Myocyte (in vitro differentiated cells): ENCODE results near the gene JPH2. TPM values are rescaled to one million over a fixed set of nuclear protein-coding genes. Genes with fewer than 3 reads are reported as not detected.

Experiments
- DNase-seq: peaks from one replicate; pipeline ENCODE4 v3.0.0-alpha.2; 2012; ENCODE audit warnings: low read depth
- total RNA-seq: library from RNA; depleted of rRNA; stranded (reverse); fragments of >200 nt; gene quantifications from 2 replicates; pipeline ENCODE4 v1.2.3, GENCODE V29; 2014

Gene JPH2
- total RNA-seq, 1 donor from 2014 or later: 339 TPM

DNA sequence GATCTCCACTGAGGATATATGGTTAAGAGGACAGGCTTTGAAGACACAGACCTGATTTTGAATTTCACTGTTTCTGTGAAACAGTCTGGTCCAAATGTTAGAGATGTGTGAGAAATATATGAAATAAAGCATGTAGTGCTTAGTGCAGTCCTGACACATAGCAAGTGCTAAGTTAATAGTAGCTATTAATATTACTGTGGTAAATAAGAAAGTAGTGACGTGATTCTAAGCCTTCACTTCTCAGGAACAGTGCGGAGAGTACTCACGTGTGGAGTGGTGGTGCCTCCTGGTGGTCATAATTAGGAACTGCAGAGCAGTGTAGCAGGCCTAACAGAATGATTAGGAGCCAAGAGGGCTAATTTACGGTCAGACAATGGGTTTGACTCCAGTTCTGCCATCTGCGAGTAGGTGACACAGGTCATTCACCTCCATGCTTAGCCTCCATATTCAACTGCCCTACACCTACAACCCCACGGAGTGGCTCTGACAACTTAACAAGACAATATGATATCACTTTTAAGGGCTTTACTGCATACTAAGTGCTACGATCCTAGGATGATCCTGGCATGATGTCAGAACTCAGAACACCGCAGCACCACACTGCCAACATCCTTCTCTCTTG, 106.2 kb downstream of the JPH2 start:
- peak; percentile 88 for DNase-seq

DNA sequence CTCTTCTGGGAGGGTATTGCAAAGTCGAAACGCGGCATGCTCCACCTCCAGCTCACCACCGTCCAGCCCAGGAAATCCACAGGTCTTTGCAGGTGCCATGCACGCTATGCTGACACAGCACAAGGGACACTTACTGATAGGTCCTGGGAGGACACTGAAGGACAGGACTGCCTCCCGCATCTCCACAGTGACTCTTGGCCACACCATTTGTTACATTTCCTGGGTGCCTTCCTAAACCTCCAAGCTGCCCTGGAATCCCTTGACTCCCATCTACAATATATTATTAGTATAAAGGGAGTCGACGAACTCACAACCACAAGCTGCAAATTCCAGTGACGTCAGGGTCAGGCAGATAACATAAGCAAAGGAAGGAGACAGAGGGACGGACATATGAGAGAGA, 106.9 kb downstream of the JPH2 start:
- peak; percentile 77 for DNase-seq

DNA sequence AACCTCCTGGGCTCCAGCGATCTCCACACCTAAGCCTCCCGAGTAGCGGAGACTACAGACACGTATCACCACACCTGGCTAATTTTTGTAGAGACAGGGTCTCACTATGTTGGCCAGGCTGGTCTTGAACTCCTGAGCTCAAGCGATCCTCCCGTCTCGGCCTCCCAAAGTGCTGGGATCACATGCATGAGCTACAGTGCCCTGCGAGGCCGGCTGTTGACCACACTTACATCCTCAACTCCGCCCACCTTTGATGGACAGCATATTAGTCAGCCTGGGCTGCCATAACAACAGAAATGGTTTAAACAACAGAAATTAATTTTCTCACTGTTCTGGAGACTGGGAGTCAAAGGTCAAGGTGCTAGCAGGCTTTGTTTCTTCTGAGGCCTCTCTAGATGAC, 107.7 kb downstream of the JPH2 start:
- no peak for DNase-seq

DNA sequence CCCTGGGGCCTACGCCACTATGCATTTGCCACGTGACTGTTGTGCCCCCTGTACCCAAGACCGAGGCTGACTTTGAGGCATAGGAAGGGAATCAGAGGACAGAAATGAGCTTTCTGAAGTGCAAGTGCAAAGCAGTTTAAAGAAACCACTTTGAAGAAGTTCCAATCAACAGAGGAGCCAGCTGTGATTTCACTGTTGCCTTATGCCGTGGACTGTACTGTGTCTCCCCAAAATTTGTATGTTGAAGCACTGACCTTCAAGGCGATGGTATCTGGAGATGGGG, 111.1 kb downstream of the JPH2 start:
- no peak for DNase-seq

DNA sequence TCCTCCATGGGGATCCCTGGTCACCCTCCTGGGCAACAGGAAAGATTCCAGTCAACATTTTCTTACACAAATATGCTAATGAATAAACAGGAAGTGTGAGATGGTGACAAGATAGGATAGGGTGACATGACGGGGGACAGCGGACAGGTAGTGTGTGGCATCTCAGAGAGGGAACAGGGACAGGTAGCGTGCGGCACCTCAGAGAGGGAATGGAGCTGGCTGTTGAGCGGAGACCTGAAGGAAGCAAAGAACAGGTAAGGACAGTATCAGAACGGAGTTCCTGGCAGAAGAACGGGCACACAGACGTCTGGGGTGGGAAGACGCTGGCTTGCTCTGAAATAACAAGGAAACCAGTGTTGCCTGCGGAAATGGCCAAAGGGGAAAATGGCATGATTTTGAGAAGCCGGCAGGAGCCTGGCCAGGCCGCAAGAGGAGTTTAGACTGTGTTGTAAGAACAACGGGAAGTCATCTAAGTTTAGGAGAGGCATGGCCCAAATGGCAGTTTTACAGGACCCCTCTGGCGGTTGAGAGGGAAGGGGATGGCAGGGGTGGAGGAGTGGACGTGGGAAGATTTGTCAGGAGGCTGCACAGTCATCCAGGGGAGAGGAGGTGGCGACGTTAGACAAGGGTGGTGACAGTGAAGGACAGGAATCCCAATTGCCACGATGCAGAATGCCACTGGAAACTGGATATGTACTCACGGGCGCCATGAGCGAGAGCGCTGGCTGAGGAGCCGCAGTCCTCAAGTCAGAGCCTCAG, 111.6 kb downstream of the JPH2 start:
- DNase-seq: no peak

DNA sequence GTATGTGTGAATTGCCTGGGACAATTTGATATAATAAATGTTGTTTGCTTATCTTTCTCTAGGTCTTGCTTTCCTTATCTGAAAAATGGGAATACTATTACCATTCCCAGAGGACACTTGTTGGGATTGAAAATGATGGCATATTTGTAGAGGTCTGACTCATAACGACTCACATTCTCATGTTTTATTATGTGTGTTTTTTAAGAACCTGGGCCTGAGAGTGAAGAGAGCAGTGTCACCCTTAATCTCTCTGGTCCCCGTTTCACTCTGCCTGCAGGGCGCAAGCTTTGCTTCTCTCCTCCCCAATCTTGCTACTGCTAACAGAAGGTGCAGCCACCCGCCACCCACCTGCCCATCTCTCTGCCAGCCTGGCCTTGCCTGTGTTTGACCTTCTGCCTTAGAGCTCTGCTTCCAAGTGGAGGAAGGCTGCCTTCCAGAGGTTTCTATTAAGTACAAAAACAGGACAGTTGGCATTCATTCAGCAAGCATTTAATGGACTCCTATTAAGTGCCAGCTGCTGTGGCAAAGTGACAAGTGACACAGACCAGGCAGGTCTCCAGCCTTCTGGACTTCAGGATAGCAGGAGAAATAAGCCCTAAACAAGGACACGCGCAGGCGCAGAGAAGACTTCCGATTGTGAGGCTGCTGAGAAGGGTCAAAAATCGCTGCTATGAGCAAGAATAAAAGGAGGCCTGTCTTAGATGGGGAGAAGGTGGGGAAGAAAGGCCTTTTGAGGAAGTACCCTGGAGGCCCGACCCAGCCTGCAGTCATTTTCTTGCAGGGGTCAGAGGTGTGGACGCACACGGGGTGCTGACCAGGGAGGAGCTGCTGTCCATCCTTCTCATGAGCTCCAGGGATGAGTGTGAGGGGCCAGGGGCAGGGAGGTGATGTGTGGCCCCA, 112.5 kb downstream of the JPH2 start:
- DNase-seq: no peak

DNA sequence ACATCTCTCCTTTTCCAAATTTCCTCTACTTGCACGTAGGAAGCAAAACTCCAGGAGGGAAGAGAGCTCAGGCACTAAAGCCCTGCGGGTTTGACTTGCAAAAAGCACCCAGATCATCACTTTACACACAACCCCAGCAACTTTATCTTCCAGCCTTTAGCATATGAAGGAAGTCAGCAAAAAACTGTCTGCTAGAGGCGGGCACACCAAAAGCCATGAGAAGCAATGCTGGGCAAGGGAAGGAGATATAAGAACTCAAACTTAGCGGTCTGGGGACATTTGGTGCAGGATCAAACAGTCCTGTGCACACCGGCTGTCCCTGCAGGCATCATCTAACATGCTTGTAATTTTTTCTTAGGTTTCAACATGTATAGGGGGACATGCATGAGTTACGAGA, 113.3 kb downstream of the JPH2 start:
- no peak for DNase-seq

DNA sequence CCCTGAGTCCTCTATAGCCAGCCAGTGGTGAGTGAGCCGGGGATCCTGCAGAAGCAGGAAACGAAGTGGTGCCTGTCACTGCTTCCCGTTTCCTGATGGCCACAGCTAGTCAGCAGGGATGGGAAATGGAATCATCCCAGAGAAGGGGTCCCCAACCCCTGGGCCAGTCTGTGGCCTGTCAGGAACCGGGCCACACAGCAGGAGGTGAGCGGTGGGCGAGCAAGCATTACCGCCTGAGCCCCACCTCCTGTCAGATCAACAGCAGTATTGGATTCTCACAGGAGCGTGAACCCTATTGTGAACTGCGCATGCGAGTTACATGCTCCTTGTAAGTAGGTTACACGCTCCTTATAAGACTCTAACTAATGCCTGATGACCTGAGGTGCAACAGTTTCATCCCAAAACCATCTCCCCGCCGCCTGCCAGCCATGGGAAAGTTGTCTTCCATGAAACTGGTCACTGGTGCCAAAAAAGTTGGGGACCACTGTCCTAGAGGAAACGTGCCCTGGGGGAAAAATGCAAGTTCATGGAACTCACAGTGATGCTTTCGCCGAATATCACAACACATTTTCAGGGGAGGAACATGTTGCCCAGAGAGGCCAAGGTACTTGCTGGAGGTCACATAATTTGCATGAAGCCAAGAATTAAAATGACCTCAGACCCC, 113.8 kb downstream of the JPH2 start:
- no peak for DNase-seq

DNA sequence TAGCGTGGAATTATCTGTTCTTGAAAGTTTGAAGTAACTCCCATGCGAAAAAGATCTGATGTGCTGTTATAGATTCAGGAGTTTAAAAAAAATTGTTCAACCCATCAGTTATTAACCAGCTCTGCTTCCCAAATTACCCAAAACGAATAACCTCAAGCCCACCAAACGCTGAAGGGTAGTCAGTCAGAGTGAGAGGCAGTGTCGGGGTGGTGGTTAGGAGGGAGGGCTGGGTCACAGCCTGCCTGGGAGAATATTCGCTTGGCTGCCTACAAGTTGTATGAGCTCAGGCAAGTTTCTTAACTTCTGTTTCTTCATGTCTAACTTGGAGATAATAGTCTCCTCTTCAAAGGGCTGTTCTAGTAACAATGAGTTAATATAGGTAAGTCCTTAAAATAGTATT, 114.6 kb downstream of the JPH2 start:
- no peak for DNase-seq

DNA sequence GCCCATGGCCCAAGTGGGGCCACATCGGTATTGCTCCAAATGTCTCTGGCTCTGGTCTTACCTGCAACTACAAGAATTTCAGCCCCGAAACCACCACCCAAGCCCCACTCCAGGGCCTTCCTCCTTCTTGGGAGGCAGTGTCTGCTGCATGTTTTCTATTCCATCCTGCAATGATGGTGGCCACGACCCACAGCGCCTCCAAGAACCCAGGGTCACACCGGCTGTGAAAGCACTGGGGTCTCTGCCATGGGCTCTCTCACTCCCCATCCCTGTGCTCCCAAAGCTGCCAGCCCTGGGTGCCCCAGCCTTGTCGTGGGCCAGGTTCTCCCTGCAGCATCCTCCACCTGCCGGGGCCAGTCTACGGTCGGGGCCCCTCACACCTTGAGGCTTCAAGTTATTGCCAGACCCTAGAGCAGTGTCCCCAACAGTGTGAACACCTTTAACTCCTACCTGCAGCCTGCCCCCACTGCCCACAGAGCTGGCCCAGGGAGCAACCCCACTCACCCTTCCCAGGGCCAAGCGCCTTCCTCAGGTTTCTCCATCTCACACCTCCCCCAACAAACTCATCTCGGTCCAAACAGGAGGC, 115.4 kb downstream of the JPH2 start:
- no peak for DNase-seq

DNA sequence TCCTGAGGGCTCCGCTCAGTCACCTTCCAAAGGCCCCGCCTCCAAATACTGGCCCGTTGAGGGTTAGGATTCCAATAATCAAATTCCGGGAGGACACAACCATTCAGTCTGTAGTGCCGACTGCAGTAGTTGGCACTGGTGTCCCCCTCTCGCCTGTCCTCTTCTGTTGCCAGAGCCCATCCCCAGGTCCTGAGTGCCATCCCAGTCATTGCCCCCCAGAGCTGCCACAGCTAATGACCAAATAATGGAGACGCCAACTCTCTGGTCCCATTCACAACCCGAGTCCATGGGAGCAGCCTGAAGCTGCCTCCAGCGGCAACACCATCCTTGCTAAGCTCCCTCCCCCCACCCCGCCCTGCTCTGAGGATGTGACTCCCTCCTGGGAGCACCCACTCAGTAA, 115.9 kb downstream of the JPH2 start:
- no peak for DNase-seq

DNA sequence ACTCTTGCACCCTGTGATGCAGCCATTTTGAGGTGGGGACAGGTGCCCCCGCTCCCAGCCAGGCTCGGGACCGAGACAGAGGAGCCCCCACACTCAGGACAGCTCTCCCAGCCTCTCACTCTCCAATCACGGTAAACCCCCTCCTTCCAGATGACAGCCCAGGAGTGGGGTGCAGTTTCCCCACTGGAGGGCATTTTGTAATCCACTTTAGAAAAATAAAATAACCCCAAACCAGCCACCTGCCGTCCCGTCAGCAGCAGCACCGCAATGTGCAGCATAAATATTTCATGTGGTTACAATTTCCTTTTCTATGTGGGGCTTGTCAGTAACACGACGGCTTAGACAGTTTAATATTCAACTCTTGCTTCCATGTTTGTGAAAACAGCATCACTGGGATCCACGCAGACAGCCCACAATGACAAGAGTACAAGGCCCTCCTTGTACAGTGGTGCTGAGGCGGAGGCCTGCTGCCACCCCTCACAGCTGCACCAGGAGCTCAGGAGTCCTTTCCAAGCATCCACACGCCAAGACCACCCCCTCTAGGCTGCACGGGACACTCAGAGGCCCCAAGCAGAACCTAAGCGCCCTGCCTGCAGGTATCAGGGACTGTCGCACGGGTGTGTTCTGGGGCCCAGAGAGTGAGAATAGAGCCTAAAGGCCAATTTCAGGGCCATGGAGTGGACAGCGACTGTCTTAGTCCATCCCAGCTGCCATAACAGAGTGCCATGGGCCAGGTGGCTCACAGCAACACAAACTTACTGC, 116.7 kb downstream of the JPH2 start:
- no peak for DNase-seq

DNA sequence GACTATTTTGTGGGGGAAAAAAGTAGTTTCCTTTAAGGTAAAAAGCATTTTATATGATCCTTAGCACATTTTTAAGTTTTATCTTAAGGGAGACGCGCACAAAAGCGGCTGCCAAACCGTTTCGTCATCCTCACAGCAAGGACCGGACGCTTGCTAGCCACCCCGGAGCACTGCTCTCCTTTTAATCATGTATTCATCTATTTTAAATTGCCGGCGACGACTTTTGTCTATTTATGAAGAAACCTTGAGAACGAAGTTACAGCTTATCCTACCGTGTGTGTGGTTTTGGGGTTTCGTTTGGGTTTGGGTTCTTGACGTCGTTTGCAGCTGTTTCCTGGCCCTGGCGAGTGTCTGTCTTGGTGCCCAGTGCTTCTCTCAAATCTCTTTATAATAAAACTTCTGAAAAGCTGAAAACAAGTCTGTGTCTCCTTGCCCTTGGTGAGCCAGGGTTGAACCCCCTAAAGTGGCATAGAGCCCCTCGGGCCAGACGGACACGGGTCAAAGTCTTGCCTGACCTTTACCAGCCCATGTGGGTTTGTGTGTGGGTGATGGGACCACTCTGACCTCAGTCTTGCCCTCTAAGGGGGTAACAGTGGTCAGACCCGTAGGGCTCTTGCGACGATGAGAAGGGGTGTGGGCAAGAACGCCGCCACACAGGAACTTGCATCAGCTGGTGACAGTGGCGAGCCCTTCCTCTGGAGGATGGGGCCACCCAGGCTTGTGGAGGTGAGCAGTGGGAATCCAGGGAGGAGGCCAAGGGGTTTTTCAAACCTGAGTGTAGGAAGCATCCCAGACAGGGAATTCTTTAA, 117.6 kb downstream of the JPH2 start:
- DNase-seq: no peak

DNA sequence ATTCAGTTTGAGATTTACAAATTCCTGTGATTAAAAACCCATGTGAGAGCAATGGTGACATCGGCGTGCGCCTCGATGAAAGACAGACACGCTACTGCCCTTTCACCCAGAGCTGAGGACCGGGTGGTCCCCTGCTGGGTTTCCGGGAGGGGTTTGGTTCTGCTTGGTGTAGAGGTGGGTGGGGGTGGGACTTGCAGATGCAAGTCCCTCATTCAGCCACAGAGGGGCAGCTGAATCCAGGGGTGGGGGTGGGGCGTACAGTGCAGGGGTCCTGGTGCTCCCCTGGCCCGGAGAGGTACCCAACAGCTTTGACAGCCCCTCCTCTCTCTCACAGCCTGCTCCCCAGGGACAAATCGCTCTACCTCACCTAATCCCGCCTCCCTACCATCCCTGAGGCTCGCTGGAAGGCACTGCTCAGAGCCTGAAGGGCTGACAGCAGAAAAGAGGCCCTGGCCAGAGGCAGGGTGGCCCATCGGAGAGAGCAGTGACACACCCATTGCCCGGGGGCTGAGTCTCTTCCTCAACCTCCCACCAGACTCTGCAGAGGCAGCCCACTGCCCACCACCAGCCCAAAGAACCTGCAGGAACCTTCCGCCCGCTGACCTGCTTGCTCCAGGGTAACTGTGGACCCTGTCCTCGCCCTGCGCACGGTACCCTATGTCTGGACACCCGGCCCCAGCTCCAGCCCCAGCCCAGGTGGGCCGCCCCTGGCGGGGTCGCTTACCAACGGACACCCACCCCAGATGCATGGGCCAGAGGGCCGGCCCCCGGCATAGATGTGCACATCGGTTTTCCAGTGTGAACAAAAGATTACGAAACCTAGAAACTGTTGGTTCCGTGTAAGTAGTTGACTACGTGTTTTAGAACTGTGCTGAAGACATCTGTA, 118.4 kb downstream of the JPH2 start:
- DNase-seq: no peak

DNA sequence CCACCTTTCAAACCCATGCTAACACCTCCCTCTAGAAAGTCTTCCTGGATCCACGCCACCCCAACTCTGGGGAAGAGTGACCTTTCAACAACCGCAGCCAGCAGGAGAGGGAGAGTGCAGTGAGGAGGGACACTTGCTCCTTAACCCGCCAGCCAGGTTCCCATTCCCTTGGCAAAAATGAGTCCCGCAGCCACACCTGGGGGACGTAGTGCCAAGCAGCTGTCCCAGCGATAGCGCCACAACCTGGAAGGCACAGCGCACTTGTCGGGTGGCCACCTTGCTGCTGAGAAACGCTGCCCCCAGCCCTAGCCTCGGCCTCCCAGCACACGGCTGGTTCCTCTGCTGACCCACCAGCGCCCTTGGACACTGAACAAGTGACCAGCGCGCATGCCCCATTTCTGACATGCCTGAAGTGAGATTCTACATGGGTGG, 119.3 kb downstream of the JPH2 start:
- DNase-seq: no peak

DNA sequence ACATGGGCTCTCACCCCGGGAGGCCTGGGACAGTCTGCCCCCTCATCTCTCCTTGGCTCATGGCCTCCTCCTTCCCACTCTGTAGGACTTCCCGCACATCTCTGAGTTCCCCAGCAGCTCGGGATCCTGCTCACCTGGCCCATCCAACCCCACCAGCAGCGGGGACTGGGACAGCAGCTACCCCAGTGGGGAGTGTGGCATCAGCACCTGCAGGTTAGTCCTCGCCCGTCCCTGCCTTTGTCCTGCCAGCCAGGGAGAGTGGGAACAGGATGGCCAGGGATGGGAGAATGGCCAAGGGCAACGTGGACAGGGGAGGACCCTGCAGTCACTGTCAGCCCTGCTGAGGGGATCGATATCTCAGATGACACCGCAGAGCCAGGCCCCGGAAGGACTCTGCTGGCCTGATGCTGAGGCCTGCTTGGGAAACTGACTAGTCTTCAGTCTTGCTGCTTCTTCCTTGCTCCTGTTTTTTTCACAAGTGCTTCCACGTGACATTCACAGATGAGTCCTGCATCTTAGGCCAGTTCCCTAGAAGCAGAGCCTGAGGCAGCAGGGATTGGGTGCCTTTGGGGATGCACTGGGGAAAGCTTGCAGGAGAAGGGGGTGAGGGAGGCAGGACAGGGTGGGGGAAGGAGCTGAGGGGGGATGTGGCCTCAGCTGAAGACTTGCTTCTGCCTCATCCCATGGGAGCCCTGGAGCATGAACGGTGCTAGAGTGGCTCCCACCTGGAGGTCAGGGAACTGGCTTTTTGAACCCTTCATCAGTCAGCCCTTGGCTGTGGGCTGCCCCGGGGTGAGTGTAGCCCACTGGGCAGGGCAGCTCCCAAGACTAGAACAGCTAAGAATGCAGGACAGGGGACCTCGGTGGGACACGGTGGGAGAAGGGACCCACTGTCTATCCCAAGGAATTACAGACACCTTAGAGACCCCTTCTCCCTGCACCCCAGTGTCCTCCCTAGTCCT, 120.1 kb downstream of the JPH2 start:
- no peak for DNase-seq
